ENCODE results near the gene CCDC82.

CCDC82 gene

GRCh38 chr11:96314326-96315020, 75.2 kb downstream of the CCDC82 start:
- DNase-seq, result no peak
- no peaks in the 10 kb centered on the region for H3K9me2 ChIP-seq (replicated peaks; ENCODE audit: insufficient read depth, low read length)
- no peaks in the 10 kb centered on the region for H3K27me3 ChIP-seq (replicated peaks; ENCODE audit: insufficient read depth, low read length)
- no peak overlapping the region for H2AFZ ChIP-seq (ENCODE audit: low read length)
- peaks cover 16% of the 10 kb centered on the region for H3F3A ChIP-seq (ENCODE audit: insufficient read depth, low read length)
- no peak overlapping the region for H3K9ac ChIP-seq (ENCODE audit: low read length)
- no peak overlapping the region for H3K4me2 ChIP-seq (ENCODE audit: low read depth, low read length)
- no peaks in the 10 kb centered on the region for H4K20me1 ChIP-seq (ENCODE audit: insufficient read depth, low read length)
- H3K4me1 ChIP-seq (ENCODE audit: low read length), result peaks cover 29% of the 10 kb centered on the region
- no peak overlapping the region for H3K4me3 ChIP-seq (ENCODE audit: low read length)
- H3K9me3 ChIP-seq (replicated peaks; ENCODE audit: insufficient read depth, low read length), result no peaks in the 10 kb centered on the region
- no peaks in the 10 kb centered on the region for H3K36me3 ChIP-seq (replicated peaks; ENCODE audit: insufficient read depth, low read length)
- TF ChIP-seq EZH2 (optimal IDR thresholded peaks at IDR 0.05; ENCODE audit: low read depth, low read length) (no peak), EZH2phosphoT487 (IDR thresholded peaks at IDR 0.05; ENCODE audit: low read length) (no peak), CTCF (IDR thresholded peaks at IDR 0.05; ENCODE audit: low read length) (no peak)
- H3K79me2 ChIP-seq (ENCODE audit: low read length), result peaks cover 93% of the 10 kb centered on the region
- H3K27ac ChIP-seq (ENCODE audit: low read length), result no peak overlapping the region

- TF ChIP-seq CTCF (IDR thresholded peaks at IDR 0.05; ENCODE audit: low read length) (no peak), EZH2phosphoT487 (IDR thresholded peaks at IDR 0.05; ENCODE audit: low read length) (no peak), EZH2 (optimal IDR thresholded peaks at IDR 0.05; ENCODE audit: low read depth, low read length) (no peak)
- no peaks in the 10 kb centered on the region for H4K20me1 ChIP-seq (ENCODE audit: insufficient read depth, low read length)
- DNase-seq, result no peak
- no peaks in the 10 kb centered on the region for H3K9me2 ChIP-seq (replicated peaks; ENCODE audit: insufficient read depth, low read length)
- H3F3A ChIP-seq (ENCODE audit: insufficient read depth, low read length), result peaks cover 10% of the 10 kb centered on the region
- no peak overlapping the region for H3K9ac ChIP-seq (ENCODE audit: low read length)
- H2AFZ ChIP-seq (ENCODE audit: low read length), result no peak overlapping the region
- no peak overlapping the region for H3K4me2 ChIP-seq (ENCODE audit: low read depth, low read length)
- H3K4me1 ChIP-seq (ENCODE audit: low read length), result peaks cover 19% of the 10 kb centered on the region
- H3K79me2 ChIP-seq (ENCODE audit: low read length), result peaks cover 92% of the 10 kb centered on the region
- no peaks in the 10 kb centered on the region for H3K36me3 ChIP-seq (replicated peaks; ENCODE audit: insufficient read depth, low read length)
- H3K27ac ChIP-seq (ENCODE audit: low read length), result no peak overlapping the region
- no peak overlapping the region for H3K4me3 ChIP-seq (ENCODE audit: low read length)
- no peaks in the 10 kb centered on the region for H3K27me3 ChIP-seq (replicated peaks; ENCODE audit: insufficient read depth, low read length)
- H3K9me3 ChIP-seq (replicated peaks; ENCODE audit: insufficient read depth, low read length), result no peaks in the 10 kb centered on the region
These were observed 76.5 kb downstream of the CCDC82 start for GRCh38 chr11:96313163-96313562.

- peaks cover 9% of the 10 kb centered on the region for H3K4me1 ChIP-seq (ENCODE audit: low read length)
- H3K9me3 ChIP-seq (replicated peaks; ENCODE audit: insufficient read depth, low read length), result no peaks in the 10 kb centered on the region
- no peak for TF ChIP-seq EZH2phosphoT487 (IDR thresholded peaks at IDR 0.05; ENCODE audit: low read length)
- no peak for TF ChIP-seq CTCF (IDR thresholded peaks at IDR 0.05; ENCODE audit: low read length)
- no peak for TF ChIP-seq EZH2 (optimal IDR thresholded peaks at IDR 0.05; ENCODE audit: low read depth, low read length)
- no peak overlapping the region for H3K27ac ChIP-seq (ENCODE audit: low read length)
- no peaks in the 10 kb centered on the region for H3K9me2 ChIP-seq (replicated peaks; ENCODE audit: insufficient read depth, low read length)
- H2AFZ ChIP-seq (ENCODE audit: low read length), result no peak overlapping the region
- H3K4me3 ChIP-seq (ENCODE audit: low read length), result no peak overlapping the region
- H3K4me2 ChIP-seq (ENCODE audit: low read depth, low read length), result no peak overlapping the region
- H3K9ac ChIP-seq (ENCODE audit: low read length), result no peak overlapping the region
- H3K36me3 ChIP-seq (replicated peaks; ENCODE audit: insufficient read depth, low read length), result no peaks in the 10 kb centered on the region
- no peaks in the 10 kb centered on the region for H3F3A ChIP-seq (ENCODE audit: insufficient read depth, low read length)
- no peaks in the 10 kb centered on the region; the same call in 1 of the 2 replicates for H4K20me1 ChIP-seq (ENCODE audit: insufficient read depth, low read length)
- DNase-seq, result no peak
- no peaks in the 10 kb centered on the region for H3K27me3 ChIP-seq (replicated peaks; ENCODE audit: insufficient read depth, low read length)
- H3K79me2 ChIP-seq (ENCODE audit: low read length), result peaks cover 92% of the 10 kb centered on the region
These were observed 78.6 kb downstream of the CCDC82 start for GRCh38 chr11:96311120-96311568.
